Measurements from ENCODE around the gene RALGAPA1. TPM values are rescaled to one million over a fixed set of nuclear protein-coding genes. Genes with fewer than 3 reads are reported as not detected.
"Not testable (repeated sequence)": the region's sequence is repeated elsewhere in the genome, so short reads cannot be mapped to it uniquely, and the experiment has no call there.

RALGAPA1 gene
- total and polyA plus RNA-seq, 7 donors, result 4.3 to 40.1 (median 28.0) TPM

DNA sequence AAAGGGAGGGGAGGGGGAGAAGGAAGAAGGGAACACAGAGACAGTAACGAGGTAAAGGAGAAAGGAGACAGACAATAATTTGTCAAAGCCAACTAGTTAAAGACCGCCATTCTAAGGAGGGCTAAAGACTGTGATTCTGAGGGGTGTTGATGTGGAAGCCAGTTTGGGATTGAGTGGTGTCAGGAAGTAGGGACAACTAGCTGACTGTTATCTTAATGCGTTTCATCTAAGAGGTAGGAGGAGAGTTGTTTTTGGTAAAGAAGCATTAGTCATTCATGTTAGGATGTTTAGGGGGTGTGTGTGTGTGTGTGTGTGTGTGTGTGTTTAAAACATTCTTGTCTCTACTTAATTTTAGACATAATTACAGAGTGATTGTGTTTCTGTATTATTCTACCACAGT lies 180.1 kb downstream of the RALGAPA1 start:
- ATAC-seq (no peak), DNase-seq (no peak)
- no peaks in the 10 kb centered on the region for H3K27me3 ChIP-seq (ENCODE audit: insufficient read depth in 3 of 3, low read length in 2 of 3)
- WGBS, 3 donors, result 94 to 97% (median 94%) methylated on average over 3 of the region's 3 CpGs
- intact Hi-C loops (cut with DNase I), result no loop called here
- no peaks in the 10 kb centered on the region for H3K4me1 ChIP-seq
- H3K36me3 ChIP-seq (ENCODE audit: insufficient read depth in 1 of 2, low read depth in 1 of 2), result peaks cover 0 to 61% of the 10 kb centered on the region in 2 donors
- no peak overlapping the region for H3K4me3 ChIP-seq
- H3K27ac ChIP-seq, result no peak overlapping the region
- TF ChIP-seq, protein P1, sequence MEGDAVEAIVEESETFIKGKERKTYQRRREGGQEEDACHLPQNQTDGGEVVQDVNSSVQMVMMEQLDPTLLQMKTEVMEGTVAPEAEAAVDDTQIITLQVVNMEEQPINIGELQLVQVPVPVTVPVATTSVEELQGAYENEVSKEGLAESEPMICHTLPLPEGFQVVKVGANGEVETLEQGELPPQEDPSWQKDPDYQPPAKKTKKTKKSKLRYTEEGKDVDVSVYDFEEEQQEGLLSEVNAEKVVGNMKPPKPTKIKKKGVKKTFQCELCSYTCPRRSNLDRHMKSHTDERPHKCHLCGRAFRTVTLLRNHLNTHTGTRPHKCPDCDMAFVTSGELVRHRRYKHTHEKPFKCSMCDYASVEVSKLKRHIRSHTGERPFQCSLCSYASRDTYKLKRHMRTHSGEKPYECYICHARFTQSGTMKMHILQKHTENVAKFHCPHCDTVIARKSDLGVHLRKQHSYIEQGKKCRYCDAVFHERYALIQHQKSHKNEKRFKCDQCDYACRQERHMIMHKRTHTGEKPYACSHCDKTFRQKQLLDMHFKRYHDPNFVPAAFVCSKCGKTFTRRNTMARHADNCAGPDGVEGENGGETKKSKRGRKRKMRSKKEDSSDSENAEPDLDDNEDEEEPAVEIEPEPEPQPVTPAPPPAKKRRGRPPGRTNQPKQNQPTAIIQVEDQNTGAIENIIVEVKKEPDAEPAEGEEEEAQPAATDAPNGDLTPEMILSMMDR (IDR thresholded peaks at IDR 0.05), result no peak
- H3K9me3 ChIP-seq, result no peaks in the 10 kb centered on the region

DNA sequence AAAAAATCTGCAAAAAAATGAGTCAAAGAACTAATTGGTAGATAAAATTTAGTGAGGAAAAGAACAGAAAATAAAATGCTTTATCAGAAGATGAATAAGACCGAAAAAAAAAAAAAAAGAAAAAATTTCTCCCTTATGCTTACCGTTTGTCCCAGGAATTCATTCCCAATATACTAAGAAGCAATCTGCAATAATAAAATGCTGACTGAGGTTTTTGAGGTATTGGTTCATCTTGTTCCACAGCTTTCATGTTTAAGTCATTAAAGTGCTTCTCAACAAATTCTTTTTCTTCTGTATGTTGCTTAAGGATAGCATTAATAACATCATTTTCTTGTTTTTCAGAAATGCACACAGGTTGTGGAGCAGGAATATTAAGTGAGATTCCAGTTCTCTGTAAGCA lies 182.1 kb downstream of the RALGAPA1 start:
- DNase-seq; H3K27me3 ChIP-seq (ENCODE audit: insufficient read depth in 3 of 3, low read length in 2 of 3); H3K4me3 ChIP-seq; H3K9me3 ChIP-seq; H3K27ac ChIP-seq; H3K4me1 ChIP-seq; ATAC-seq; intact Hi-C loops (cut with DNase I): not testable (repeated sequence)
- peaks cover 0 to 44% of the 10 kb centered on the region in 2 donors for H3K36me3 ChIP-seq (ENCODE audit: insufficient read depth in 1 of 2, low read depth in 1 of 2)
- WGBS, 3 donors, result 81 to 84% (median 83%) methylated on average over 2 of the region's 2 CpGs

DNA sequence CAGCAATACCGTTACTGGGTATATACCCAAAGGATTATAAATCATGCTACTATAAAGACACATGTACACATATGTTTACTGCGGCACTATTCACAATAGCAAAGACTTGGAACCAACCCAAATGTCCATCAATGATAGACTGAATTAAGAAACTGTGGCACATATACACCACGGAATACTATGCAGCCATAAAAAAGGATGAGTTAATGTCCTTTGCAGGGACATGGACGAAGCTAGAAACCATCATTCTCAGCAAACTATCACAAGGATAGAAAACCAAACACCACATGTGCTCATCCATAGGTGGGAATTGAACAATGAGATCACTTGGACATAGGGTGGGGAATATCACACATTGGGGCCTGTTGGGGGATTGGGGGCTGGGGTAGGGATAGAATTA lies 187.1 kb downstream of the RALGAPA1 start:
- intact Hi-C loops (cut with DNase I); ATAC-seq; H3K27ac ChIP-seq; H3K27me3 ChIP-seq (ENCODE audit: insufficient read depth in 3 of 3, low read length in 2 of 3); H3K9me3 ChIP-seq; H3K4me1 ChIP-seq; H3K4me3 ChIP-seq; DNase-seq: not testable (repeated sequence)
- peaks cover 0 to 27% of the 10 kb centered on the region in 2 donors for H3K36me3 ChIP-seq (ENCODE audit: insufficient read depth in 1 of 2, low read depth in 1 of 2)
- 98 to 100% (median 98%) methylated on average over 4 of the region's 4 CpGs for WGBS, 3 donors

DNA sequence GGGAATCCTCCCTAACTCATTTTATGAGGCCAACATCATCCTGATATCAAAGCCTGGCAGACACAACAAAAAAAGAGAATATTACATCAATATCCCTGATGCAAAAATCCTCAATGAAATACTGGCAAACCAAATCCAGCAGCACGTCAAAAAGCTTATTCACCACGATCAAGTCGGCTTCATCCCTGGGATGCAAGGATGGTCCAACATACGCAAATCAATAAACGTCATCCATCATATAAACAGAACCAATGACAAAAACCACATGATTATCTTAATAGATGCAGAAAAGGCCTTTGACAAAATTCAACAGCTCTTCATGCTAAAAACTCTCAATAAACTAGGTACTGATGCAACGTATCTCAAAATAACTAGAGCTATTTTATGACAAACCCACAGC lies 189.1 kb downstream of the RALGAPA1 start:
- H3K27ac ChIP-seq; H3K4me3 ChIP-seq; H3K4me1 ChIP-seq; DNase-seq; H3K36me3 ChIP-seq (ENCODE audit: insufficient read depth in 1 of 2, low read depth in 1 of 2); ATAC-seq; H3K27me3 ChIP-seq (ENCODE audit: insufficient read depth in 3 of 3, low read length in 2 of 3); H3K9me3 ChIP-seq; intact Hi-C loops (cut with DNase I): not testable (repeated sequence)
- 94 to 96% (median 95%) methylated on average over 6 of the region's 6 CpGs for WGBS, 3 donors

DNA sequence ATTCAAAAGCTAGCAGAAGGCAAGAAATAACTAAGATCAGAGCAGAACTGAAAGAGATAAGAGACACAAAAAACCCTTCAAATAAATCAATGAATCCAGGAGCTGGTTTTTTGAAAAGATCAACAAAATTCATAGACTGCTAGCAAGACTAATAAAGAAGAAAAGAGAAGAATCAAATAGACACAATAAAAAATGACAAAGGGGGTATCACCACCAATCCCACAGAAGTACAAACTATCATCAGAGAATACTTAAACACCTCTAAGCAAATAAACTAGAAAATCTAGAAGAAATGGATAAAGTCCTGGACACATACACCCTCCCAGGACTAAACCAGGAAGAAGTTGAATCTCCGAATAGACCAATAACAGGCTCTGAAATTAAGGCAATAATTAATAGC lies 189.6 kb downstream of the RALGAPA1 start:
- intact Hi-C loops (cut with DNase I); H3K27me3 ChIP-seq (ENCODE audit: insufficient read depth in 3 of 3, low read length in 2 of 3); H3K36me3 ChIP-seq (ENCODE audit: insufficient read depth in 1 of 2, low read depth in 1 of 2); H3K9me3 ChIP-seq; H3K4me1 ChIP-seq; H3K4me3 ChIP-seq; ATAC-seq; H3K27ac ChIP-seq; DNase-seq: not testable (repeated sequence)
- whole genome bisulfite sequencing, 3 donors, result 97 to 100% (median 98%) methylated on average over 1 of the region's 1 CpG

DNA sequence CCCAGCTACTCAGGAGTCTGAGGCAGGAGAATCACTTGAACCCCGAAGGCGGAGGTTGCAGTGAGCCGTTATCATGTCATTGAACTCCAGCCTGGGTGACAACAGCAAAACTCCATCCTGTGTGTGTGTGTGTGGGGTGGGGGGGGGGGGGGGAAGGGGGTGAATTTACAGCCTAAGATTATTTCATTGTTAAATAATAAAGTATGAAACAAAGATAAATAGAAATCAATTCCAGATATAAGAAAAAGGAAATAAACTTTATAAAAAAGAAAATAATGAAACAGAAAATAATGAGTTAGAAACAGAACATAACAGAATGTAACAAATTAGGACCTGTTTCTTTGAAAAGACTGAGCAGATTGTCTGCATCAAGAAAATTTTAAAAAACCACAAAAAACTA lies 191.6 kb downstream of the RALGAPA1 start:
- Histone ChIP-seq H3K27me3 (ENCODE audit: insufficient read depth in 3 of 3, low read length in 2 of 3) (no peaks in the 10 kb centered on the region), H3K27ac (no peak overlapping the region), H3K36me3 (ENCODE audit: insufficient read depth in 1 of 2, low read depth in 1 of 2) (no peaks in the 10 kb centered on the region), H3K4me3 (no peak overlapping the region), H3K4me1 (no peaks in the 10 kb centered on the region), H3K9me3 (peaks cover 6% of the 10 kb centered on the region)
- intact Hi-C loops (cut with DNase I), result no loop called here
- 97 to 100% (median 98%) methylated on average over 3 of the region's 3 CpGs for WGBS, 3 donors
- TF ChIP-seq, protein P1 (IDR thresholded peaks at IDR 0.05), result no peak
- ATAC-seq (no peak), DNase-seq (no peak)

DNA sequence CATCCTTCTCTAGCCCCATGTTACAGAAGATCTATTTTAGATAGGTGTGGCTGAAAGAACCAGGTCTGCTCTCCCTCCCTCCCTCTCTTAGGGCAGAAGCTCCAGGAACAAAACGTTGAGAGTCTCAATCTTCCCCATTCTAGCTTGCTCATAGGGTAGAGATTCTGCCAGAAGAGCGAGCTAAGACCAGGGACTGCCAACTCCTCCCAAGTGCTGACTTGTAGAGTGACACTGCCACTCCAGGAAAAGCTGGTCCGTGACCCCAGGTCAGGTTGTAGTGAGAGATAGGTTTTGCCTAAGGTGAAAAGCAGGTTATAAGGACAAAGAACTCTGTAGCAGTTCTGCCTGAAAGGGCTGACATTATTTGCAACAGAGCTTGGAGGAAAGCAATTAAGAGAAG lies 201.7 kb downstream of the RALGAPA1 start:
- Histone ChIP-seq H3K9me3 (no peaks in the 10 kb centered on the region), H3K4me3 (no peak overlapping the region), H3K27me3 (ENCODE audit: insufficient read depth in 3 of 3, low read length in 2 of 3) (no peaks in the 10 kb centered on the region), H3K27ac (no peak overlapping the region), H3K4me1 (no peaks in the 10 kb centered on the region), H3K36me3 (ENCODE audit: insufficient read depth in 1 of 2, low read depth in 1 of 2) (peaks cover 4 to 40% of the 10 kb centered on the region in 2 donors)
- TF ChIP-seq, protein P1 (IDR thresholded peaks at IDR 0.05), result no peak
- ATAC-seq, result no peak
- DNase-seq, result no peak
- intact Hi-C loops (cut with DNase I), result loop anchor here in 1 of 2 donors (10.0 kb wide), 1 partner anchor 63 kb away; no protein-coding TSS in a partner anchor
- 66 to 69% (median 66%) methylated on average over 3 of the region's 3 CpGs for whole genome bisulfite sequencing, 3 donors

Data from psoas muscle (tissue), 8 donors.